GM11168 (cell line): Measurements from ENCODE around the gene RNF11.

Source experiments
- in situ Hi-C: fragments of 300-500 bp; cut with MboI; formaldehyde crosslinking; loops from one replicate; pipeline ENCODE4 v1.12.0; 2022; ENCODE audit warnings: low sequenced_read_pairs; ENCODE audit not compliant: unreplicated experiment

RNF11 gene

DNA sequence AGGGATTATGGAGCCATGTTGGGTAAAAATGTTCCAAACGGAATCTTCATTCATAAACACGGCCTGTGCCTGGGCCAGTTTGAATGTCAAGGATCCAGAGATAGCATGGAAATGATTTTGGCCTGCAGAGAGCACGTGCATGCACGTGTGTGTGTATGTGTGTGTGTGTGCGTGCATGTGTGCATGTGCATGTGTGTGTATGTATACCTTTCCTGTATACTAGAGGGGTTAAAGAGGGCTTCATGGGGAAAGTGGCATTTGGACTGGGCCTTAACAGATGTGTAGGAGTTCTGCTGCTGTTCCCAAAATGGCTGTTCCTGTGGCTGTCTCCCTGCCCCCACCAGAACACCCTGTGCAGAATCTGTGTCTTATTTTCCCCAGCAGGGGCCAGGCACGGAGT is 72.6 kb downstream of the RNF11 start:
- in situ Hi-C loops: no loop called here

DNA sequence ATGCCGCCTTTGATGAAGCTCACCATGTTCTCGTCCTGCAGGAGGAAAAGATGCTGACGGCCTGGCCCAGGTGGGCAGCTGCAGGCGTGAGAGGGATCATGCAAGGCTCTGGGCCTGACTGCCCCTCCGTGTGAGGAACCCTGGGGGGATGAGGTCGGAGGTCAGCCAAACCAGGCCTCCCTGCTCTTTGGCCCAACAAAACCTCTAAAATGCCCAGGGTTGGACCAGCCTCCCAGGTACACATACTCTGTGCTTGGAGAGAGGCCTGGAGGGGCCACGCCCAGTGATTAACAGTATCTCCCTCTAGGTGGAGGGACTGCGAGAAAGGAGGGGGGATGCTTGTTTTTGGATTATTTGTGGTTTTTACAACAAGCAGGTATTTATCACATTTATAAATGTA is 73.2 kb downstream of the RNF11 start:
- in situ Hi-C loops: no loop called here

DNA sequence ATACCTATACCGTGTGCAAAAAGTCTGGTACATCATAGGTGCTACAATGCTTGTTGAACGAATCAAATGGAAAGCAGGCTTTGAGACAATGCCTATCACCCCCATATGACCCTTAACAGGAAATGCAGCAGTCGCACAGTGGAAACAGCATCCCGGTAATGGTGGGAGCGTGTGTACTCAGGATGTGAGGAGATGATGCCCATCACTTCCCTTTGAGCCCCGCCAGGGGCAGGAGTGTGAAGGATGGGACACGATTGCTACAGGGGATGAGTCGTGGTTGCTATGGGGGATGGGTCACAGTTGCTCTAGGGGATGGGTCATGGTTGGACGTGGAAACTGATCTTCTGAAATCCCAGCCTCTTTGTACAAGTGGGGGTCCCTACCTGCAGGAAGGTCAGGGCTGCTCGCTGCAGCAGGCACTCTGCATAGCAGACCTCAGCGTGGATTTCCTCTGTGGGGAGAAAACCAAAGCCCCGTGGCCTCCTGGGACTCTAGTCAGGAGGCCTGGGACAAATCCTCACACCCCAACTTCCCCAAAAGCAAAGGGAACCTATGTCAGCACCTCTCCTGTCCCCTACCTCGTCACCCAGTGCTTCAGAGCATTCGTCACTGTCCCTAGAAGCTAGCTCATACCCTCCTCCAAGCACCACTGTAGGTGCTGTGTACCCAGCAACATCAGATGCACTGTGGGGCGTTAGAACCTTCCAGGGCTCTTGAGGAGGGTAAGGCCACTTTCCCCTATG is 75.0 kb downstream of the RNF11 start:
- in situ Hi-C loops: no loop called here

DNA sequence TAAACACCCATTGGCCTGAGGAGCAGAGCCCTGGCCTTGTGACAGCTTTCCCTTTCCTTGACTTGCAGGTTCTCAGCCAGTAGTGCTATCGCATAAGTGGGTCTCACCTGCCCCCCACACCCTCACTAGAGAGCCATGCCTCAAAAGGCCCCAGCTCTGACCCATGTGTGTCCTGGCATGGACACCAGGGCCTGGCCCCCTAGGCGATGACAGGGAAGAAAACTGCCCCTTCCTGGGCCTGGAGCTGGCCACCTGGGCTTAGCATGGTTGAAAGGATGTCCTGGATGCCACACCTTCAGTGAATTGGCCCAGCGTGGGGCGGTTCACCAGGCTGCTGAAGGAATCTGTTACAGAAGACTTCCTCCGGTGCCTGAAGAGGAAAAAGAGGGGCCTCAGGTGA is 75.8 kb downstream of the RNF11 start:
- in situ Hi-C loops: no loop called here

DNA sequence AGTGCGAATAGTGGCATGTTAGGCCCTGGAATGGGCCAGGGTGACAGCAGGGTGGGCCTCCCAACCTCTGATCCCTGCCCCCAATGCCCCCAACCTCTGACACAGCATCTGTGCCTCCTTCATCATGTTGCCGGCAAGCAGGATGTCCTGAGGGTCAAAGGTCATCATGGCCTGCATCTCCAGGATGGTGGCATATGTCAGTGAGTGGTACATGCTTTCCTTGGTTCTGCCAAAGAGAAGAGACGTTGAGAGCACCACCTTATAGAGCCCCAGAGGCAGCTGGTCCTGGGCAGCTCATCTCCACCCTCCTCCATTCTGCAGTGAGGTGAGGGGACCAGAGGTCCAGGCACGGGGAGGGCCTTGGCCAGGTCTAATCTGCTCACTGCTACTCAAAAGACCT is 76.6 kb downstream of the RNF11 start:
- in situ Hi-C loops: no loop called here

DNA sequence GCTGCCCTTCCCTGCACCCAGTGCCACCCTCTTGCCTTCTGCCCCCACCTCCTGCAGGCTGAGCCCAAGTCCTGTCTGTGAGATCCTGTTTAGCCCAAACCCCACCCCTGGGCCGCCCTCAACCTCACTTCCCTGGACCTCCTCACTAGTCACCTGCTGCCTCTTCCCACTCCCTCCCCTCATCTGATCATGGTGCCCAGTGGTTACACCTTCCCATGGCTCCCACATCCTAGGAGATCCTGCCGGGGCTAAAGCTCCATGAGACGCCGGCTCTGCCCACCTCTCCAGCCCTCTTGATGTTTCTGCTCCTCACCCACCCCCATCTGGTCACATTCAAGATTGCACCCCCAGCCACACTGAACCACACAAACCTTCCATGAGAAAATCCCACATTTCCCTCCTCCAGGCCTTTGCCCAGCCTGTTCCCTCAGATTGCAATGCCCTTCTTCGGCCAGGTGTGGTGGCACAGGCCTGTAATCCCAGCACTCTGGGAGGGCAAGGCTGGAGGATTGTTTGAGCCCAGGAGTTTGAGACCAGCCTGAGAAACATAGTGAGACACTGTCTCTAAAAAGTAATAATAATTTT is 77.3 kb downstream of the RNF11 start:
- in situ Hi-C loops: no loop called here

DNA sequence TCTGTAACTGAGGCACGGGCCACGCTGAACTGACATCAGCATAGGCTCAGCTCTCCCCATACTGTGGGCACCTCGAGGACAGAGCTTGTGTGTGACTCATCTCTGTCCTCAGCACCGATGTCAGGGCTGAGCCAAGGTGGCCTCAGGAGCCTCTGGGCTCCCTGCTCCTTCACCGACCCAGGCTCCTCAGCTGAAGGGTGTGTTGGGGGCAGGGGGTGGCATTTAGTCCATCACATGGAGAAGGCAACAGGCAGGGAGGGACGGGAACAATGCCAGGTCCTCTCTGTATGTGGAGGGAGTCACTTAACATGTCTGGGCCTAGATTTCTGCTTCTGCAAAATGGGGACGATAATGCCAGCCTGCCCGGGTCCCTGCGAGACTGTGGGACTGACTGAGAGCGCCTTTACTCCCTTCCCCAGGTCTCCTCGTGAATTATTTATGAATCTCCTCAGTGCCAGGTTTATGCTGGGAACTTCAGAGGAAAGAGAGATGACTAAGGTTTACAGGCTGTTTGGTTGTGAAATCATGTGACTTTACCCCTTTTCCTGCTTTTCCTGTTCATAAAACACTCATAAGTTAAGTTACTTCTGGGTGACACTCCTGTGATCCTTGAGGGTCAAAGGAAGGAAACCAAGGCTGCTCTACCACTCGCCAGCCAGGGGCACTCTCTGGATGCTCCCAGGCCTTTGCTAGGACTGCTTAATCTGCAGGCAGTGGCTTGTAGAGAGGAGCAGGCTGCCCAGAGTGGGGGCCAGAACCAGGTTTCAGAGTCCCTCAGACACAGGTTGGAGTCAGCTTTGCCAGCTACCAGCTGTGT is 78.1 kb downstream of the RNF11 start:
- in situ Hi-C loops: no loop called here

DNA sequence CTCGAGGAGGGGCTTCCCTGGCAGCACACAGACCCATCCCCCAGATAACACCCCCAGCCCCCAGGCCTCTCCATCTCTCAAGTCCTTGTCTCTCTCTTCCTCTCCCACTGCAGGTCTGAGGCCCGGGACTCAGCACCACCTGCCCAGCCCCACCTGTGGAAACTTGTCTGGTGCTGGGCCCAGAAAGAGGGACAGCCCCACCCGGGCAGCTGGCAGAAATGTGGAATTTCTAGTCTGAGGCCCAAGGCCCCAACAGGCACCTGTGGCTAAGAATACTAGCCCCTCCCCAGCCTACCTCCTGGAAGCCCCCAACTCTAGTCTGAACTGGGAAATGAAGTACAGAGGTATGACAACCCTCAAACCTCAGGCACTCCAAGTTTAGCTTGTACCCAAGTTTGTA is 78.9 kb downstream of the RNF11 start:
- in situ Hi-C loops: no loop called here

DNA sequence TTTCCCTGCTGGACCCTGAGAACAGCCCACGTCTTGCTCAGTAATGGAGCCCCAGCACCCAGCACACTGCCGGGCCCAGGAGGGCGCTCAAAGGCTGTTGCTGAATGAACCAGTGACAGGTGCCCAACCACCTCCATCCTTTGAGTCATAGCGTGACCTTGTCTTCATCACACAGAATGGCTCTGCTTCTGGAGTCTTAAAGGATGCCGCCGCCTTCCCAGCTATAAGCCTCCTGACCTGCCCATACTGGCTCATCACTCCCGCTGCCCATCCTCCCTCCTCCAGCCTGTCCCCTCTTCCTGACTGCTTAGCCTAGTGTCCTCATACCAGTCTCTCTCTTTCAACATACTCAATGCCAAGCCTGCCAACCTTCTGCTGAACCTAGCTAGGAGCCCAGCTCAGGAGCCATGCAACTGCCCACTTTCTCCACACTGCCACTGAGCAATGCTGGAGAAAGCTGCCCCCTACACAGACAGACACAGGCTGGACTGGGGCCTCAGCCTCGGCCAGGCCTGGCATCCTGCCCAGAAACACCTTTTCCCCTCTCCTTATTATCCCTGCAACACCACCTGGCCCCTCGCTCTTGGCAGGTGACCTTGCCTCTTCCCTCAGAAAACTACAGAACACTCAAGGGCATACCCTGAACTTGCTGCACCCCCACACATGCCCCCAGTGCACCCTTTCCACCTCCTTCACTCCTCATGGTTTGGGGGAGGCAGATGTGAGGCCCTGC is 80.2 kb downstream of the RNF11 start:
- in situ Hi-C loops: no loop called here

DNA sequence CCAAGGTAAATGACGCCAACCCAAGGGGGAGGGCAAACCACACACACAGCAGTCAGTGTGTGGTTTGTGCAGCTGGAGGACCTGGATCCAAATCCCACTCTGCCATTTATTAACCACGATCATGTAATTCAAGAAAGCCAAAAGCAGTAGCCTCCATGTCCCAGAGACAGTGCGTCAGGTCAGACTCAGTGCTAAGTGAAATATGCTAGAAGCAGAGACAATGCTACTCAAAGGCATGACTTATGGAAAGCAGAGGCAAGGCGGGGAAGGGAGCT is 80.7 kb downstream of the RNF11 start:
- in situ Hi-C loops: no loop called here

DNA sequence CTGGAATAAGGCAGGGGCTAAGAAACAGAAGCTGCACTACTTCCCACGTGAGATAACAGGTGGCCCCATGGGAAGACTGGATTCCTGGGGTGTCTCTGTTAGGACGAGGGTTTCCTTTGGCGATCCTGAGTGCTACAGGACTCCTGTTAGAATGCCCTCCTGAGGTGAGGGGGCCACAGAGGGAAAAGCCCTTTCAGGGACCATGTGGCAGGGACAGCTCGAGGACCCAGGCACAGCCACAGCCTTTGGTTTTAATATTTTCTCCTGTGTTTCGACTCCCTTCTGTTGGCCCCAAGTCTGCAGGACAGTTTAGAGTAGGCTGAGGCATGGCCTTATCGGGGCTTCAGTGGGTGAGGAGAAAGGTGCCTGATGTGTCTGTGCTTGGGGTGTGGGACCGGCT is 81.7 kb downstream of the RNF11 start:
- in situ Hi-C loops: no loop called here

DNA sequence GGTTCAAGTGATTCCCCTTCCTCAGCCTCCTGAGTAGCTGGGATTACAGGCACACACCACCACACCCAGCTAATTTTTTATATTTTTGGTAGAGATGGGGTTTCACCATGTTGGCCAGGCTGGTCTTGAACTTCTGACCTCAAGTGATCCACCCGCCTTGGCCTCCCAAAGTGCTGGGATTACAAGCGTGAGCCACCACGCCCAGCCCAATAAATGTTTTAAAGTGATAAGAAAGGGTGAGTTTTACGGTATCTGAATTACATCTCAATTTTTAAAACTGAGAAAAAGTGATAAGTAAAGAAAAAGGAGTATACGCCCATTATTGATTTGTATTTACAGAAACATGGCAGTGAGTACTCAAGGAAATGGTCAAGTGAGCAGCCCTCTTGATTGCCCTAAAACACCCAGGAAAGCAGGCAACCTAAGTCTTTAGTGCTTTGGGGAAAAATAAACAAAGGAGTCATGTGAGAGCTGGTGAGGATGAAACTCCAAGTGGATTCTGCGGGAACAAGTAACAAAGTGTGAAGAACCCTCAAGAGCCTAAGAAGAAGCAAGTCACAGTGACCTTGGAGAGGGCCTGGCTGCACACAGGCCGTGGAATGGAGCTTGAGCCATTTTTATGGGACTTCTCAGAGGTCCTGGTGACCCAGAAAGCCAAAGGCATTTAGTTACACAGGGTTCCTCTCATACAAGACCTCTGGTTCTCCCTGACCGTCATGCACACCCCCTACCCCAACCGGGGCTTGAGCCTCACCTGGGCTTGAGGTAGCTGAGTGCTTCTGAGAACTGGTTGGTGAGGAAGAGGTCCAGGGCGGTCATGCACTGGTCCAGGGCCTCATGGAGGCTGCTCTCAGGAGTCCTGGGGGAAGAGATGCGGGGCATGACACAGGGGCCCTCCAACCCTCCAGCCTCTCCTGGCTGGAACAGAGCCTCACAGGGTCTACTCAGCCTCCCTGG is 85.2 kb downstream of the RNF11 start:
- in situ Hi-C loops: no loop called here

DNA sequence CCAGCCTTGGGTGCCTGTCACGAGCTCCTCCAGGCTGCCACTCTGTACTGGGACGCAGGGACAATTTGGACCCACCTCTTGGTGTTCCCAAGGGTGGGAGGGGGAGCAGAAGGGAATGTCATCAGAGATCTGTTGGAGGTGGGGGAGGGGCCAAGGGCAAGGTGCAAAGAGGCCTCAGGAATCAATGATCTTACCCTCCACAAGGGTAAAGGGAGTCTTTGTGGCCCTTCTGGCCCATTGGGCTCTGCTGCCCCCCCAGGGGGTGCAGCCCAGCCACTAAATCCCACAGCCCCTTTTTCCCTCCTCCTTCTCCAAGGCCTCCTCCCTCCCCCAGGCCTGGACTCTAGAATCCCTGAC is 85.8 kb downstream of the RNF11 start:
- in situ Hi-C loops: no loop called here

DNA sequence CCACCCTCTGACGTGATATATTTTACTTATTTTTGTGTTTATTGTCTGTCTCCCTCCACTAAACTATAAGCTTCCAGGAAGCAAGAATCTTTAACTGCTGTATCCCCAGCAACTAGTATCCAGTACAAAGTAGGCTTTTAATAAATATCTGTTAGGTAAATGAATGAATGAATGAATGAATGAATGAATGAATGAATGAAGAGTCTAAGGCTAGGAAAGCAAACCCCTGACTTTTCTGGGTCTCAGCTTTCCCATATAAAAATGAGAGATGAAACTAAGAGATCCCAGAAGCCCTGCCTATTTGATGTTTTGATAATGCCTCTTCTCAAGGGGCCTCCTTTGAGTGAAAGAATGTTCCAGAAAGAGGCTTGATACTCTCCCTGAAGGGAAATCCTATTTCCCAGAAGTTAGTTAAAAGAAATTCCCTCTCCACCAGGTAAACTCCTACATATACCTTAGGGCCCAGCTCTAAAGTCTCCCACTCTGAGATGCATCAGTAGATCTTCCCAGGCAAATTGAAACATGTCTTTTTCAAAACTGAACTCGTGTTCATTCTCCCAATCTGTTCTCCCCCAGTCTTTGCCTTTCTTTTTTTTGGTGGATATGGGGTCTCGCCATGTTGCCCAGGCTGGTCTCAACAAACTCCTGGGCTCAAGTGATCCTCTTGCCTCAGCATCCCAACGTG is 86.5 kb downstream of the RNF11 start:
- in situ Hi-C loops: no loop called here
